Liver (tissue), 9 donors: Measurements from ENCODE around the gene GAS7. TPM values are rescaled to one million over a fixed set of nuclear protein-coding genes. Genes with fewer than 3 reads are reported as not detected.
A peak's percentile ranks its signal among the peaks of the same experiment; 100 is the strongest.

Experiments used
- DNase-seq: peaks from one replicate; pipeline ENCODE4 v3.0.0-alpha.2; 2017; ENCODE audit warnings: low spot score
- H3K27ac ChIP-seq, 2 donors: one replicate each; pipeline ENCODE4 v1.7.0; 2013; ENCODE audit warnings: inconsistent platforms in 2 of 2, low read length in 2 of 2, control low read depth in 1 of 2, low read depth in 1 of 2, mild to moderate bottlenecking in 1 of 2
- H3K27me3 ChIP-seq, 4 donors: one replicate each; pipeline versions ENCODE4 v1.6.1 to v1.7.0; 2013; ENCODE audit warnings: low read length in 3 of 4, inconsistent platforms in 1 of 4, mild to moderate bottlenecking in 1 of 4, moderate library complexity in 1 of 4; ENCODE audit not compliant: control insufficient read depth in 4 of 4, insufficient read depth in 4 of 4
- H3K36me3 ChIP-seq, 4 donors: one replicate each; pipeline versions ENCODE4 v1.6.1 to v1.7.0; 2013; ENCODE audit warnings: low read length in 3 of 4, mild to moderate bottlenecking in 3 of 4, low read depth in 1 of 4, moderate library complexity in 1 of 4; ENCODE audit not compliant: control insufficient read depth in 4 of 4, insufficient read depth in 3 of 4
- H3K4me1 ChIP-seq, 4 donors: one replicate each; pipeline versions ENCODE4 v1.6.1 to v1.7.0; 2013; ENCODE audit warnings: low read length in 3 of 4, mild to moderate bottlenecking in 3 of 4, moderate library complexity in 1 of 4; ENCODE audit not compliant: control insufficient read depth in 4 of 4, insufficient read depth in 4 of 4
- H3K4me3 ChIP-seq, 3 donors: one replicate each; pipeline versions ENCODE4 v1.6.1 to v1.7.0; 2013; ENCODE audit warnings: low read length in 3 of 3, control low read depth in 1 of 3, low read depth in 1 of 3, mild to moderate bottlenecking in 1 of 3
- H3K9ac ChIP-seq, 2 donors: one replicate each; pipeline ENCODE4 v1.7.0; 2013; ENCODE audit warnings: low read length in 2 of 2, mild to moderate bottlenecking in 2 of 2, moderate library complexity in 2 of 2, control low read depth in 1 of 2, low read depth in 1 of 2
- H3K9me3 ChIP-seq, 4 donors: one replicate each; pipeline versions ENCODE4 v1.6.1 to v1.7.0; 2013; ENCODE audit warnings: low read length in 3 of 4; ENCODE audit not compliant: control insufficient read depth in 4 of 4
- ATF3 ChIP-seq: IDR thresholded peaks from 2 replicates; pipeline ENCODE4 v1.6.1; 2016; ENCODE audit warnings: antibody characterized with exemption
- CTCF ChIP-seq: fragments of 150-350 bp; IDR thresholded peaks from 2 replicates; pipeline ENCODE4 v1.5.1; 2017; ENCODE audit warnings: improper control_type of control experiment, low read depth, low read length; ENCODE audit not compliant: missing input control
- NR2F2 ChIP-seq: IDR thresholded peaks from 2 replicates; pipeline ENCODE4 v1.6.1; 2016; ENCODE audit warnings: antibody characterized with exemption
- RAD21 ChIP-seq, 2 donors: IDR thresholded peaks; 2 replicates each; pipeline ENCODE4 v1.6.1; 2016; ENCODE audit warnings: antibody characterized with exemption in 2 of 2, mild to moderate bottlenecking in 2 of 2
- REST ChIP-seq: IDR thresholded peaks from 2 replicates; pipeline ENCODE4 v1.6.1; 2016; ENCODE audit warnings: antibody characterized with exemption, mild to moderate bottlenecking
- TAF1 ChIP-seq: conservative IDR thresholded peaks from 2 replicates; pipeline ENCODE4 v1.6.1; 2016; ENCODE audit warnings: antibody characterized with exemption, mild to moderate bottlenecking
- ZBTB33 ChIP-seq: IDR thresholded peaks from 2 replicates; pipeline ENCODE4 v1.6.1; 2016; ENCODE audit warnings: antibody characterized with exemption
- WGBS: extraction: QIAGEN DNeasy Blood & Tissue Kit; methylation state at CpG from one replicate; pipeline ENCODE4 v1.1.7; 2013; 5-methylcytosine and 5-hydroxymethylcytosine counted together
- polyA plus RNA-seq, 2 donors: library from polyadenylated mRNA; stranded (reverse) in 1 of 2; unstranded in 1 of 2; fragments of 200-250 nt in 1 of 2; fragments of >200 nt in 1 of 2; fragmentation: Nextera tagmentation in 1 of 2; extraction: Ambion mirVana in 1 of 2; gene quantifications; one replicate each; pipeline versions ENCODE4 v1.2.1 to v1.2.3, GENCODE V29; 2013 to 2015
- total RNA-seq, 2 donors: library from RNA; depleted of rRNA; stranded (reverse); fragments of >200 nt; gene quantifications; one replicate each; pipeline ENCODE4 v1.2.3, GENCODE V29; 2014
- donor health status: healthy.
- donor health status: healthy.
- donor health status: healthy.
- donor health status: healthy.
- donor health status: healthy.

The GAS7 gene
- total and polyA plus RNA-seq, 4 donors = 0.79 to 6.1 (median 2.5) TPM

- Histone ChIP-seq H3K4me3 (no peak overlapping the region), H3K27me3 (no peaks in the 10 kb centered on the region), H3K4me1 (no peaks in the 10 kb centered on the region), H3K36me3 (no peaks in the 10 kb centered on the region), H3K9ac (no peak overlapping the region), H3K27ac (no peak overlapping the region), H3K9me3 (peaks cover 0 to 5% (median 3%) of the 10 kb centered on the region in 4 donors)
- TF ChIP-seq ZBTB33 = no peak
- no peak for TF ChIP-seq REST
- no peak for TF ChIP-seq NR2F2
- TF ChIP-seq ATF3 = no peak
- TF ChIP-seq TAF1 = no peak
- WGBS = 42% methylated on average over 2 of the region's 2 CpGs
- DNase-seq = no peak
Measured at GRCh38 chr17:10229181-10229580, 30.8 kb upstream of the GAS7 start.

GRCh38 chr17:10226930-10227695 lies 28.7 kb upstream of the GAS7 start:
- no peaks in the 10 kb centered on the region for H3K36me3 ChIP-seq
- H3K27ac ChIP-seq = no peak overlapping the region
- TF ChIP-seq CTCF (peak; percentile 48), ZBTB33 (no peak), RAD21 (IDR thresholded peaks at IDR 0.05) (peak; percentile 58 to 73)
- peak; percentile 51 for DNase-seq
- H3K27me3 ChIP-seq = no peaks in the 10 kb centered on the region
- no peak overlapping the region for H3K4me3 ChIP-seq
- peaks cover 0 to 5% (median 4%) of the 10 kb centered on the region in 4 donors for H3K9me3 ChIP-seq
- no peaks in the 10 kb centered on the region for H3K4me1 ChIP-seq
- whole genome bisulfite sequencing = 54% methylated on average over 15 of the region's 15 CpGs
- H3K9ac ChIP-seq = no peak overlapping the region
